AG04449 (cell line): ENCODE data around the gene TNN.
"Not testable (repeated sequence)": the region's sequence is repeated elsewhere in the genome, so short reads cannot be mapped to it uniquely, and the experiment has no call there.

ENCODE experiments used
- CTCF ChIA-PET: fragments of 350-600 bp; formaldehyde crosslinking; extraction: SDS; loops from one replicate; lab custom pipeline; 2021; ENCODE audit warnings: antibody characterized with exemption; lab: Yijun Ruan, JAX
- POLR2A ChIA-PET: fragments of 400-600, 350-600 bp; formaldehyde crosslinking; extraction: SDS; loops from one replicate; lab custom pipeline; 2020; ENCODE audit warnings: antibody characterized with exemption, inconsistent platforms; lab: Yijun Ruan, JAX
- DNase-seq: peaks from one replicate; pipeline ENCODE4 v3.0.0-alpha.2; 2010; ENCODE audit warnings: low read depth, low spot score
- H3K4me3 ChIP-seq: 2 replicates; pipeline ENCODE4 v1.5.1; 2011; ENCODE audit warnings: low read depth, mild to moderate bottlenecking, control low read depth, low read length
- CTCF ChIP-seq: IDR thresholded peaks from one replicate; pipeline ENCODE4 v1.5.1; 2011; ENCODE audit warnings: mild to moderate bottlenecking, moderate library complexity, low read length, control low read depth, inconsistent platforms; ENCODE audit not compliant: insufficient read depth; ENCODE audit errors: missing control alignments

Gene TNN

GRCh38 chr1:175042650-175043049 is 25.0 kb upstream of the TNN start:
- ChIA-PET POLR2A (no interaction called here), CTCF (interaction anchor here (1.3 kb wide), 1 partner anchor 13 kb away, joined by 4 read pairs; no protein-coding TSS in a partner anchor)
- no peak for TF ChIP-seq CTCF
- DNase-seq = no peak
- no peak overlapping the region for H3K4me3 ChIP-seq

GRCh38 chr1:175043824-175044223 is 23.8 kb upstream of the TNN start:
- no peak for DNase-seq
- ChIA-PET CTCF (no interaction called here), POLR2A (no interaction called here)
- no peak for TF ChIP-seq CTCF
- no peak overlapping the region for H3K4me3 ChIP-seq

GRCh38 chr1:175044591-175044990 is 23.0 kb upstream of the TNN start:
- H3K4me3 ChIP-seq, POLR2A ChIA-PET, DNase-seq, CTCF ChIA-PET: not testable (repeated sequence)

GRCh38 chr1:175045097-175045496 is 22.5 kb upstream of the TNN start:
- no peak for DNase-seq
- ChIA-PET POLR2A (no interaction called here), CTCF (no interaction called here)
- no peak for TF ChIP-seq CTCF
- no peak overlapping the region for H3K4me3 ChIP-seq

- POLR2A ChIA-PET = no interaction called here
- DNase-seq = no peak
These were observed 22.1 kb upstream of the TNN start for GRCh38 chr1:175045519-175045918.

GRCh38 chr1:175050992-175051391 is 16.6 kb upstream of the TNN start:
- no peak overlapping the region for H3K4me3 ChIP-seq
- ChIA-PET CTCF (interaction anchor here (0.8 to 1.2 kb wide), 2 partner anchors 20 to 21 kb away, joined by 3 to 6 read pairs; no protein-coding TSS in a partner anchor), POLR2A (no interaction called here)
- DNase-seq = no peak
- no peak for TF ChIP-seq CTCF

More at GRCh38 chr1:175045519-175045918, 22.1 kb upstream of the TNN start:
- no peak overlapping the region for H3K4me3 ChIP-seq
- TF ChIP-seq CTCF = no peak
- CTCF ChIA-PET = no interaction called here

- CTCF ChIA-PET = no interaction called here
- TF ChIP-seq CTCF = no peak
- POLR2A ChIA-PET = no interaction called here
- H3K4me3 ChIP-seq = no peak overlapping the region
- no peak for DNase-seq
These were observed 12.9 kb upstream of the TNN start for GRCh38 chr1:175054736-175055135.
